Type B pancreatic cell (in vitro differentiated cells): ENCODE data around the gene RXRG. TPM values are rescaled to one million over a fixed set of nuclear protein-coding genes. Genes with fewer than 3 reads are reported as not detected.

ENCODE experiments used
- DNase-seq: peaks from one replicate; pipeline ENCODE4 v3.0.0; 2021; ENCODE audit warnings: mixed read lengths; ENCODE audit not compliant: unreplicated experiment; ENCODE audit errors: extremely low spot score
- H3K27ac Mint-ChIP-seq: 2 replicates; pipeline ENCODE4 v1.8.0; 2021; ENCODE audit warnings: mild to moderate bottlenecking, mixed read lengths
- H3K27me3 Mint-ChIP-seq: 2 replicates; pipeline ENCODE4 v1.8.0; 2021; ENCODE audit warnings: mixed read lengths
- H3K36me3 Mint-ChIP-seq: 2 replicates; pipeline ENCODE4 v1.8.0; 2021; ENCODE audit warnings: mixed read lengths
- H3K4me1 Mint-ChIP-seq: one replicate; pipeline ENCODE4 v1.8.0; 2021; ENCODE audit warnings: mixed read lengths; ENCODE audit not compliant: unreplicated experiment
- H3K4me3 Mint-ChIP-seq: 2 replicates; pipeline ENCODE4 v1.8.0; 2021; ENCODE audit warnings: mild to moderate bottlenecking, mixed read lengths
- H3K9me3 Mint-ChIP-seq: 2 replicates; pipeline ENCODE4 v1.8.0; 2021; ENCODE audit warnings: mixed read lengths
- total RNA-seq: library from RNA; stranded (reverse); gene quantifications from 2 replicates; pipeline ENCODE4 v1.2.1, GENCODE V29; 2021; ENCODE audit warnings: low replicate concordance
- TF ChIP-seq, protein P1 (sequence below): fragments of 200-600 bp; sonication (generic); conservative IDR thresholded peaks from 2 replicates; pipeline ENCODE4 v1.5.0; 2021; ENCODE audit warnings: antibody characterized with exemption, mild to moderate bottlenecking

The RXRG gene
- total RNA-seq, 1 donor from 2014 or later = 5.8 TPM

DNA sequence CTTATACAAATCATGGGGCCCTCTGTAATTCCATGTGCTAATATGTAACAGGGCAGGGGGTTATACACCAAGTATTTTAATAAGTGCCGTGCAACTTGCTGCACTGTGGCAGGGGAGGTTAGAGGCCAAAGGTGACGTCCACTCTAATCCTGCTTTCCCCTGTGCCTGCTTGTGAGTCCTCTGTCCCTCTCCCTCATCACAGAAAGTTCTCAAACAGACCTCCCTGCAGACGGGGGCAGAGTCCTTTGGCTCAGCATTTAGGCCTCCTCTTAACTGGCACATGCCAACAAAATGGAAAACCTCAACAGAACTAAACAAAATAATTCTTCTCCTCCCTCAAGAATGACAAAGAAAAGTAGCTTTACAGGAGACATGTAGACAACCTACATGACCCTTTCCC lies 2.9 kb downstream of the RXRG start:
- TF ChIP-seq, protein P1, sequence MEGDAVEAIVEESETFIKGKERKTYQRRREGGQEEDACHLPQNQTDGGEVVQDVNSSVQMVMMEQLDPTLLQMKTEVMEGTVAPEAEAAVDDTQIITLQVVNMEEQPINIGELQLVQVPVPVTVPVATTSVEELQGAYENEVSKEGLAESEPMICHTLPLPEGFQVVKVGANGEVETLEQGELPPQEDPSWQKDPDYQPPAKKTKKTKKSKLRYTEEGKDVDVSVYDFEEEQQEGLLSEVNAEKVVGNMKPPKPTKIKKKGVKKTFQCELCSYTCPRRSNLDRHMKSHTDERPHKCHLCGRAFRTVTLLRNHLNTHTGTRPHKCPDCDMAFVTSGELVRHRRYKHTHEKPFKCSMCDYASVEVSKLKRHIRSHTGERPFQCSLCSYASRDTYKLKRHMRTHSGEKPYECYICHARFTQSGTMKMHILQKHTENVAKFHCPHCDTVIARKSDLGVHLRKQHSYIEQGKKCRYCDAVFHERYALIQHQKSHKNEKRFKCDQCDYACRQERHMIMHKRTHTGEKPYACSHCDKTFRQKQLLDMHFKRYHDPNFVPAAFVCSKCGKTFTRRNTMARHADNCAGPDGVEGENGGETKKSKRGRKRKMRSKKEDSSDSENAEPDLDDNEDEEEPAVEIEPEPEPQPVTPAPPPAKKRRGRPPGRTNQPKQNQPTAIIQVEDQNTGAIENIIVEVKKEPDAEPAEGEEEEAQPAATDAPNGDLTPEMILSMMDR = no peak
- Mint-ChIP-seq H3K4me1 (peaks cover 21% of the 10 kb centered on the region), H3K36me3 (no peaks in the 10 kb centered on the region), H3K9me3 (no peaks in the 10 kb centered on the region), H3K27ac (no peak overlapping the region), H3K27me3 (peaks cover 29% of the 10 kb centered on the region), H3K4me3 (no peak overlapping the region)
- no peak for DNase-seq

DNA sequence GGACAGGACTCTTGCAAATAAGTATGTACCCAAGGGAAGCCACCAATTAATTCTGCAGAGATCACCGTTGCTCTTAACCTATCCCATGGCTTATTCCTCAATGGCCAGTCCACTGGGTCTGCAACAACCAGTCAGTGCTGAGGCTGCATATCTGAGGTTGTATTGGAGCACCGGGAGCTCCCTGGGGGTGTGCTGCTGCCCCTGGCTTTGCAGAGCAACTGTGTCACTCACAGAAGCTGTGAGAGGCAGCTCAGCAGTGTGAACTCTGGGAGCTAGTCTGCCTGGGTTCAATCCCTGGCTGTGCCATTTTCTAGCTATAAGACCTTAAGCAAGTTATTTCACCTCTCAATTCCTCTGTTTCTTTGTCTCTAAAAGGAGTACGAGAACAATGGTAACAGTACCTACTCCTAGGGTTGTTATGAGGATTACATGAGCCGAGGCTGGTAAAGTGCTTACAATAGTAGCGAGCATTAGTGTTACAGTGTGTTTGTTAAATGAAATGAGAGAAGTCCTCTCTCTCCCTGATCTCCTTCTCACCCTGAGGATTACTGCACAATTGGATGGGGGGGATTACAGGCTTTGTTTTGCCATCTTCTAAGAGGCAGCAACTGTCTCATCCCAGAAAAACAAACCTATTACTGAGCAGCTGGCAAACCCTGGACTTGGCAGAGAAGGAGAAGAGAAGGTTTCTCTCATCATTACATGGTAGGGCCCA lies 3.6 kb downstream of the RXRG start:
- Mint-ChIP-seq H3K9me3 (no peaks in the 10 kb centered on the region), H3K36me3 (no peaks in the 10 kb centered on the region), H3K4me1 (peaks cover 28% of the 10 kb centered on the region), H3K27ac (no peak overlapping the region), H3K4me3 (no peak overlapping the region), H3K27me3 (peaks cover 33% of the 10 kb centered on the region)
- TF ChIP-seq, protein P1 = no peak
- DNase-seq = no peak

DNA sequence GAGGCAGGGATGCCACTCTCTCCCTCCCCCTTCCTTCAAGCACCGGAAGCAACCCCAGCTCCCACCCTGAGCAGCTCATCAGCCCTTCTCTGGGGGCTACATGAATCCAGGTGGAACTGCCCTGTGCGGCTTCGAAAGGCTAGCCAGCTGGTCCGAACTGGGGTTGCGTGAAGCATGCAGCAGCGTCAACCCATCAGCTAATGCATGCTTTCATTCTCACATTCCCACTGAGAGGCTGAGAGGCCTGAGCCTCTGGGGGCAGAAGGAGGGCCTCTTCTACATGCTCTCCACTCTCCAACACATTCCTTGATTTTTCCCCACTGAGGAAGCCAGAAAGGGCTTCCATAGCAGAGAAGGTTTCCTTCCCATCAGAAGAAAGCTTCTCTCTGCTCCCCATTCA lies 5.6 kb downstream of the RXRG start:
- H3K27me3 Mint-ChIP-seq = peaks cover 33% of the 10 kb centered on the region
- peaks cover 37% of the 10 kb centered on the region for H3K4me1 Mint-ChIP-seq
- H3K9me3 Mint-ChIP-seq = no peaks in the 10 kb centered on the region
- TF ChIP-seq, protein P1 = no peak
- H3K36me3 Mint-ChIP-seq = no peaks in the 10 kb centered on the region
- no peak overlapping the region for H3K27ac Mint-ChIP-seq
- no peak for DNase-seq
- H3K4me3 Mint-ChIP-seq = no peak overlapping the region

DNA sequence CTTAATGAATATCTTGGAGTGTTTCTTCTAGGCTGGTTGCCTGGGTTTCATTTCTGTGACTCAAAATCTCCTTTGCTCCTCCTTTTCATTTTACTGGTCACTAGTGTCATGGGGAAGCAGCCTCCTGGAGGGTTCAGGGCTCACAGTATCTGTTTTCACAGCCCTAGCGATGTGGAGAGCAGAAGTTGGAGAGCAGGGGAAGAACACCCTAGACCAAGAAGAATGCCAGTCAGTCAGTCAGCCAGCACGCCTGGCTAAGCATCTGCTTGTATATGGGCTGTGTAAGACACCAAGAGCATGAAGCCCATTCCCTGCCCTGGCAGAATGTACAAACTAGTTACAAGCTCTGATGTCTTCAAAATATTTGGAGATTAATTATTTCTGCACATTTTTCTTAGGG lies 7.9 kb downstream of the RXRG start:
- H3K4me3 Mint-ChIP-seq = no peak overlapping the region
- TF ChIP-seq, protein P1 = no peak
- peaks cover 29% of the 10 kb centered on the region for H3K4me1 Mint-ChIP-seq
- DNase-seq = no peak
- no peaks in the 10 kb centered on the region for H3K36me3 Mint-ChIP-seq
- no peak overlapping the region for H3K27ac Mint-ChIP-seq
- no peaks in the 10 kb centered on the region for H3K9me3 Mint-ChIP-seq
- H3K27me3 Mint-ChIP-seq = peaks cover 28% of the 10 kb centered on the region

DNA sequence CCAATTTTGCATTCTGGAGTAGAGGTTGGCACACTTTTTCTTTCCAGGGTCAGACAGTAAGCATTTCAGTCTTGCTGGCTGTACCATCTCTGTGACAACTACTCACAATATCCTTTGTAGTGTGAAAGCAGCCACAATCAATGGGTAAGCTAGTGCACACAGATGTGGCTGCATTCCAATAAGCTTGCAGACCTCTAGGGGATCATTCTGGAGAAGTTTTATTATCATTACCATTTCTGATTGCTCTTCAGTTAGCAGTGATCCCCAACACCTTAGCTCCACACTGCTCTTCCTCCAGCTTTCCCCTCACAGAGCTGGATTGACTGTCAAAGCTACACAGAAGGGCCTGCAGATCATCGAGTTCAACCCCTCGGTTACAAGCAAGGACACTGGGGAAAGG lies 9.1 kb downstream of the RXRG start:
- peaks cover 19% of the 10 kb centered on the region for H3K27me3 Mint-ChIP-seq
- TF ChIP-seq, protein P1 = no peak
- H3K4me1 Mint-ChIP-seq = peaks cover 29% of the 10 kb centered on the region
- H3K9me3 Mint-ChIP-seq = no peaks in the 10 kb centered on the region
- no peaks in the 10 kb centered on the region for H3K36me3 Mint-ChIP-seq
- no peak overlapping the region for H3K27ac Mint-ChIP-seq
- DNase-seq = no peak
- no peak overlapping the region for H3K4me3 Mint-ChIP-seq

DNA sequence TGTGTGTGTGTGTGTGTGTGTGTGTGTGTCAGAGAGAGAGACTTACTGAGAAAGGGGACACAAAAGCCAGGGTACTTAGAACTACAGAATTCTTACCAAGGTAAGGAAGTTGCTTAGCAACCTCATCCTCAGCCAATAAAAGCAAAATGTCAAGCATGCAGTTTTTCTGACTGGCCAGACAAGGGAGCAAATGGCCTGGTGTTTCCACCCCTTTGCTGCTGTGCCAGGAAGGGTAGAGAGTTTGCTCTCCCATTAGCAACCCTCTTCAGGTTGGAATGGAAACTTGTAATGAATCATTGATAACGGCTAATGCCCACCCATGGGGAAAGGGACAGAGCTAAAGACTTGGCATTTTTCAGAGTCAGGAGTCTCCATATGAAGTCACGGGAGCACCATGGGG lies 10.6 kb downstream of the RXRG start:
- Mint-ChIP-seq H3K27ac (no peak overlapping the region), H3K4me3 (no peak overlapping the region), H3K27me3 (peaks cover 12% of the 10 kb centered on the region), H3K4me1 (peaks cover 23% of the 10 kb centered on the region), H3K36me3 (no peaks in the 10 kb centered on the region), H3K9me3 (no peaks in the 10 kb centered on the region)
- DNase-seq = no peak
- TF ChIP-seq, protein P1 = no peak
